Endothelial cell of umbilical vein (primary cell): ENCODE measurements around the gene PARP12. TPM values are rescaled to one million over a fixed set of nuclear protein-coding genes. Genes with fewer than 3 reads are reported as not detected.

Experiments used
- BruUV-seq: library from RNA; stranded (reverse); fragments of 400-500 nt; replicated peaks from 2 replicates; lab custom pipeline; 2021; lab: Mats Ljungman, UMichigan
- CTCF ChIA-PET: fragments of 300-600, 350-600 bp; sonication (Branson Sonifier 250); formaldehyde crosslinking; loops from one replicate; lab custom pipeline; 2021; ENCODE audit warnings: antibody characterized with exemption, inconsistent platforms; lab: Charles Lee
- POLR2A ChIA-PET: fragments of 300-600, 350-600 bp; sonication (Branson Sonifier 250); formaldehyde crosslinking; loops from one replicate; lab custom pipeline; 2021; ENCODE audit warnings: antibody characterized with exemption, inconsistent platforms; lab: Charles Lee
- DNase-seq: peaks from one replicate; pipeline ENCODE4 v3.0.0-alpha.2; 2011; ENCODE audit warnings: low read depth, low spot score
- FAIRE-seq: peaks from 2 replicates; lab custom pipeline; 2011; peaks lifted over from hg19 to GRCh38; lab: Jason Lieb, UNC
- H2AFZ ChIP-seq: 2 replicates; pipeline ENCODE4 v1.6.0; 2012; ENCODE audit warnings: low read depth, low read length, control low read depth, inconsistent platforms
- H3K27ac ChIP-seq: 2 replicates; pipeline ENCODE4 v1.5.1; 2011; ENCODE audit warnings: low read depth, mild to moderate bottlenecking, control low read depth, low read length, moderate library complexity; ENCODE audit not compliant: insufficient read depth
- H3K27me3 ChIP-seq, 2 experiments: 2 replicates each; pipeline versions ENCODE4 v1.6.0 to v1.6.1; 2011; ENCODE audit warnings: low read length in 2 of 2, mixed read lengths in 1 of 2; ENCODE audit not compliant: control insufficient read depth in 2 of 2, insufficient read depth in 2 of 2
- H3K36me3 ChIP-seq, 2 experiments: 2 replicates in 1 of 2; 3 replicates in 1 of 2; pipeline ENCODE4 v1.5.1; 2011; ENCODE audit warnings: low read length in 2 of 2, mild to moderate bottlenecking in 1 of 2, moderate library complexity in 1 of 2; ENCODE audit not compliant: control insufficient read depth in 2 of 2, insufficient read depth in 2 of 2; ENCODE audit errors: extremely low read depth in 1 of 2
- H3K4me1 ChIP-seq: 3 replicates; pipeline ENCODE4 v1.5.1; 2011; ENCODE audit warnings: mild to moderate bottlenecking, low read length; ENCODE audit not compliant: control insufficient read depth, insufficient read depth; ENCODE audit errors: extremely low read depth
- H3K4me2 ChIP-seq: 2 replicates; pipeline ENCODE4 v1.6.1; 2011; ENCODE audit warnings: low read length, control low read depth, mixed read lengths; ENCODE audit not compliant: insufficient read depth
- H3K4me3 ChIP-seq, 3 experiments: fragments of 200-600 bp in 1 of 3; sonication (generic), shearing (Covaris generic) in 1 of 3; replicated peaks in 1 of 3; 2 replicates each; pipeline ENCODE4 v1.5.1; 2011 to 2016; ENCODE audit warnings: control low read depth in 3 of 3, low read length in 3 of 3, mild to moderate bottlenecking in 2 of 3, inconsistent platforms in 1 of 3, low read depth in 1 of 3, moderate library complexity in 1 of 3; ENCODE audit not compliant: insufficient read depth in 1 of 3
- H3K79me2 ChIP-seq: 2 replicates; pipeline ENCODE4 v1.6.0; 2012; ENCODE audit warnings: low read length, inconsistent platforms; ENCODE audit not compliant: control insufficient read depth, insufficient read depth
- H3K9ac ChIP-seq: replicated peaks from 2 replicates; pipeline ENCODE3; 2011; ENCODE audit warnings: low read length, control low read depth; ENCODE audit not compliant: insufficient read depth; ENCODE audit errors: extremely low read depth
- H3K9me1 ChIP-seq: replicated peaks from 3 replicates; pipeline ENCODE4 v1.6.0; 2011; ENCODE audit warnings: mild to moderate bottlenecking, low read length; ENCODE audit not compliant: control insufficient read depth, insufficient read depth; ENCODE audit errors: extremely low read depth
- H3K9me3 ChIP-seq: replicated peaks from 2 replicates; pipeline ENCODE4 v1.5.1; 2012; ENCODE audit warnings: low read length, inconsistent platforms; ENCODE audit not compliant: control insufficient read depth, insufficient read depth
- H4K20me1 ChIP-seq: replicated peaks from 2 replicates; pipeline ENCODE3; 2011; ENCODE audit warnings: mild to moderate bottlenecking, low read length; ENCODE audit not compliant: control insufficient read depth, insufficient read depth; ENCODE audit errors: extremely low read depth
- CTCF ChIP-seq, 2 donors: IDR thresholded peaks; 1 replicate in 1 of 2; 2 replicates in 1 of 2; pipeline ENCODE4 v1.5.1; 2011; ENCODE audit warnings: low read length in 2 of 2, mild to moderate bottlenecking in 2 of 2, moderate library complexity in 2 of 2, control low read depth in 1 of 2, inconsistent platforms in 1 of 2, low read depth in 1 of 2; ENCODE audit not compliant: insufficient read depth in 1 of 2; ENCODE audit errors: extremely low read depth in 1 of 2
- EZH2 ChIP-seq: IDR thresholded peaks from 2 replicates; pipeline ENCODE4 v1.6.1; 2012; ENCODE audit warnings: borderline replicate concordance, low read depth, mild to moderate bottlenecking, moderate library complexity, low read length, inconsistent platforms; ENCODE audit not compliant: severe bottlenecking
- FOS ChIP-seq: IDR thresholded peaks from 2 replicates; pipeline ENCODE4 v1.6.1; 2011; ENCODE audit warnings: mild to moderate bottlenecking, low read length, moderate library complexity, borderline replicate concordance; ENCODE audit not compliant: insufficient read depth
- GATA2 ChIP-seq: IDR thresholded peaks from 2 replicates; pipeline ENCODE4 v1.7.0; 2011; ENCODE audit warnings: low read depth, mild to moderate bottlenecking, moderate library complexity, mixed read lengths, low read length; ENCODE audit not compliant: insufficient read length, insufficient read depth
- JUN ChIP-seq: IDR thresholded peaks from 2 replicates; pipeline ENCODE4 v1.6.1; 2011; ENCODE audit warnings: borderline replicate concordance, low read depth; ENCODE audit not compliant: insufficient read length, insufficient read depth
- MAX ChIP-seq: IDR thresholded peaks from 2 replicates; pipeline ENCODE4 v1.6.1; 2011; ENCODE audit not compliant: insufficient read depth, insufficient read length
- MYC ChIP-seq: IDR thresholded peaks from one replicate; pipeline ENCODE4 v1.6.1; 2011; ENCODE audit warnings: mild to moderate bottlenecking, low read depth, low read length
- POLR2A ChIP-seq: IDR thresholded peaks from 2 replicates; pipeline ENCODE4 v1.6.1; 2012; ENCODE audit warnings: low read depth, mild to moderate bottlenecking, control low read depth, low read length
- POLR2AphosphoS5 ChIP-seq: IDR thresholded peaks from 2 replicates; pipeline ENCODE4 v1.6.1; 2012; ENCODE audit warnings: low read depth, mild to moderate bottlenecking, control low read depth, low read length, moderate library complexity; ENCODE audit not compliant: insufficient read depth
- dilution Hi-C: fragments of 300-500 bp; cut with MboI; formaldehyde crosslinking; loops from one replicate; pipeline ENCODE4 v1.15.0; 2019; ENCODE audit warnings: low sequenced_read_pairs; ENCODE audit not compliant: extremely low pct_ligation_motif_present
- intact Hi-C: fragments of 100-400 bp; cut with micrococcal nuclease; formaldehyde crosslinking; loops from one replicate; pipeline ENCODE4 v1.10.0; 2022
- polyA plus RNA-seq, 4 experiments: library from polyadenylated mRNA; depleted of rRNA in 3 of 4; stranded (reverse) in 3 of 4; unstranded in 1 of 4; fragments of >200 nt; gene quantifications; 2 replicates each; pipeline versions ENCODE4 v1.2.1 to v1.2.3, GENCODE V29; 2011 to 2012; ENCODE audit warnings: missing spikeins in 1 of 4
- total RNA-seq: library from RNA; stranded (reverse); gene quantifications from 2 replicates; pipeline ENCODE4 v1.2.3, GENCODE V29; 2021

Gene PARP12
- total and polyA plus RNA-seq, 2 donors (not counting 3 experiments of a cell fraction or from before 2014, with no cell fraction given) = 65.4 to 83.2 TPM

DNA sequence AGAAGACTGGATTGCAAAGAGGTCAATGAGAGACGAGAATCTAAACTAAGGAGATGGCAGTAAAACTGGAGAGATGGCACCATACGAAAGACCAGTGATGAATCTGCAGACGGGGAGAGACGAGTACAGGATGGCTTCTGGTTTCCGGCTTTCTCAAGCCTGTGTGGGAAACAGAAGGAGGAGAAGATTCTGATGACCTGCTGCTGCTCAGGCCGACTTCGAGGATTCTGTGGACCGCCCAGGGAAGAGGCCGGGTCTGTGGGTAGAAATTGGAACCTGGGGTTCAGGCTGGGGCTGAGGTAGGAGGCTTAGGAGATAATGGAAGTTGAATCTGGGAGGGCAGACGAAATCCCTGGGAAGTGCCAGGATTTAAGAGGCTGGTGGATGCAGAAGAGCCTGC, 48.6 kb downstream of the PARP12 start:
- no peaks in the 10 kb centered on the region for H3K9me1 ChIP-seq
- ChIA-PET POLR2A (no interaction called here), CTCF (interaction anchor here (1.4 kb wide), 1 partner anchor 12 kb away, joined by 7 read pairs; no protein-coding TSS in a partner anchor)
- DNase-seq (no peak), FAIRE-seq (no peak)
- BruUV-seq = no TSS peak
- H3K4me2 ChIP-seq = no peak overlapping the region
- H3K36me3 ChIP-seq = no peaks in the 10 kb centered on the region
- peaks cover 0 to 3% of the 10 kb centered on the region in 2 experiments for H3K27me3 ChIP-seq
- H3K9me3 ChIP-seq = no peaks in the 10 kb centered on the region
- TF ChIP-seq POLR2AphosphoS5 (no peak), JUN (no peak), FOS (no peak), EZH2 (no peak), POLR2A (no peak), GATA2 (no peak), MYC (no peak), MAX (no peak), CTCF (IDR thresholded peaks at IDR 0.05; ENCODE audit: extremely low read depth in 1 of 2, insufficient read depth in 1 of 2, low read depth in 1 of 2, low read length in 2 of 2) (no peak)
- no peaks in the 10 kb centered on the region for H3K4me1 ChIP-seq
- dilution Hi-C loops (loop anchor here (25.0 kb wide), 1 partner anchor 402 kb away; no protein-coding TSS in a partner anchor), intact Hi-C loops (no loop called here)
- no peaks in the 10 kb centered on the region for H4K20me1 ChIP-seq
- no peak overlapping the region for H3K4me3 ChIP-seq
- H2AFZ ChIP-seq = no peak overlapping the region
- no peak overlapping the region for H3K9ac ChIP-seq
- no peak overlapping the region for H3K27ac ChIP-seq
- H3K79me2 ChIP-seq = no peaks in the 10 kb centered on the region
